Ureter (tissue), 1 donor: ENCODE data around the gene MAF. TPM values are rescaled to one million over a fixed set of nuclear protein-coding genes. Genes with fewer than 3 reads are reported as not detected.

ENCODE experiments used
- DNase-seq: peaks from one replicate; pipeline ENCODE4 v3.0.0-alpha.2; 2020; ENCODE audit warnings: low spot score
- total RNA-seq: library from RNA; stranded (reverse); gene quantifications from one replicate; pipeline ENCODE4 v1.2.4, GENCODE V29; 2023
- donor health status: DM: yes; HTN: yes; CAD: no.

Gene MAF
- total RNA-seq, 1 donor from 2014 or later = 26.1 TPM

- no peak for DNase-seq
Measured at GRCh38 chr16:79612207-79612606, 11.7 kb upstream of the MAF start.

- no peak for DNase-seq
Measured at GRCh38 chr16:79610771-79611170, 10.2 kb upstream of the MAF start.

- no peak for DNase-seq
Measured at GRCh38 chr16:79609861-79610260, 9.3 kb upstream of the MAF start.

- DNase-seq = no peak
Measured at GRCh38 chr16:79608976-79609375, 8.4 kb upstream of the MAF start.

GRCh38 chr16:79607587-79607986, 7.0 kb upstream of the MAF start:
- DNase-seq = no peak

GRCh38 chr16:79605999-79606398, 5.5 kb upstream of the MAF start:
- no peak for DNase-seq

- DNase-seq = no peak
Measured at GRCh38 chr16:79603055-79603454, 2.5 kb upstream of the MAF start.

GRCh38 chr16:79602628-79603014, 2.1 kb upstream of the MAF start:
- DNase-seq = no peak

GRCh38 chr16:79601931-79602627, 1.5 kb upstream of the MAF start:
- peak; percentile 92 for DNase-seq

GRCh38 chr16:79601092-79601930, 774 bp upstream of the MAF start:
- DNase-seq = peak; percentile 61

- peak; percentile 69 for DNase-seq
Measured at GRCh38 chr16:79599837-79600637, 500 bp downstream of the MAF start.

GRCh38 chr16:79599256-79599836, 1.2 kb downstream of the MAF start:
- DNase-seq = no peak

- DNase-seq = peak; percentile 77
Measured at GRCh38 chr16:79598348-79599181, 2.0 kb downstream of the MAF start.

- no peak for DNase-seq
Measured at GRCh38 chr16:79598063-79598347, 2.5 kb downstream of the MAF start.

- DNase-seq = no peak
Measured at GRCh38 chr16:79597277-79598062, 3.1 kb downstream of the MAF start.

GRCh38 chr16:79595931-79596450, 4.5 kb downstream of the MAF start:
- DNase-seq = no peak

- DNase-seq = no peak
Measured at GRCh38 chr16:79595231-79595641, 5.3 kb downstream of the MAF start.

GRCh38 chr16:79593754-79594153, 6.8 kb downstream of the MAF start:
- no peak for DNase-seq

GRCh38 chr16:79593074-79593531, 7.4 kb downstream of the MAF start:
- DNase-seq = no peak

GRCh38 chr16:79592186-79592585, 8.4 kb downstream of the MAF start:
- DNase-seq = no peak
